SH-SY5Y (cell line): ENCODE results near the gene DOCK3.

Experiments used
- GATA2 ChIP-seq: IDR thresholded peaks from 2 replicates; pipeline ENCODE4 v1.6.1; 2011; ENCODE audit warnings: mild to moderate bottlenecking, low read depth, low read length
- GATA3 ChIP-seq: IDR thresholded peaks from 2 replicates; pipeline ENCODE4 v1.6.1; 2011; ENCODE audit warnings: low read depth, mild to moderate bottlenecking, low read length, moderate library complexity

- no peak for TF ChIP-seq GATA3
- TF ChIP-seq GATA2, result no peak
Measured at GRCh38 chr3:50743643-50744042, 68.9 kb downstream of the DOCK3 start.
